NCI-H446 (cell line): Measurements from ENCODE around the gene CXorf65.
A peak's percentile ranks its signal among the peaks of the same experiment; 100 is the strongest.

ENCODE experiments used
- DNase-seq, 2 experiments: peaks; one replicate each; lab custom pipeline; 2025; lab: John Stamatoyannopoulos, UW

The CXorf65 gene

GRCh38 chrX:71107245-71107644 lies 705 bp upstream of the CXorf65 start:
- no peak for DNase-seq

- no peak for DNase-seq
Measured at GRCh38 chrX:71105628-71106027, 912 bp downstream of the CXorf65 start.

GRCh38 chrX:71103110-71103983 lies 3.2 kb downstream of the CXorf65 start:
- no peak for DNase-seq

- DNase-seq: no peak
Measured at GRCh38 chrX:71102292-71102691, 4.2 kb downstream of the CXorf65 start.

GRCh38 chrX:71100581-71101505 lies 5.7 kb downstream of the CXorf65 start:
- DNase-seq: no peak

GRCh38 chrX:71099736-71100135 lies 6.8 kb downstream of the CXorf65 start:
- no peak for DNase-seq

- DNase-seq: no peak
Measured at GRCh38 chrX:71098951-71099506, 7.5 kb downstream of the CXorf65 start.

GRCh38 chrX:71098302-71098701 lies 8.2 kb downstream of the CXorf65 start:
- DNase-seq: peak in 1 of 2 experiments; percentile 2

GRCh38 chrX:71096760-71097032 lies 9.8 kb downstream of the CXorf65 start:
- no peak for DNase-seq

GRCh38 chrX:71095981-71096759 lies 10.4 kb downstream of the CXorf65 start:
- peak in 1 of 2 experiments; percentile 50 for DNase-seq

- peak; percentile 34 to 86 for DNase-seq
Measured at GRCh38 chrX:71095555-71095980, 11.0 kb downstream of the CXorf65 start, which contains the start of gene FOXO4. FOXO4 (plus strand) TSS chrX:71095851; CDS start chrX:71096529, 678 bp downstream.

- no peak for DNase-seq
Measured at GRCh38 chrX:71095033-71095432, 11.5 kb downstream of the CXorf65 start.

GRCh38 chrX:71091263-71091662 lies 15.3 kb downstream of the CXorf65 start:
- no peak for DNase-seq

GRCh38 chrX:71085900-71086299 lies 20.6 kb downstream of the CXorf65 start:
- no peak for DNase-seq

GRCh38 chrX:71082822-71083221 lies 23.7 kb downstream of the CXorf65 start:
- DNase-seq: no peak

GRCh38 chrX:71082124-71082647 lies 24.4 kb downstream of the CXorf65 start:
- DNase-seq: no peak

GRCh38 chrX:71081330-71082123 lies 25.0 kb downstream of the CXorf65 start:
- no peak for DNase-seq

GRCh38 chrX:71070531-71070930 lies 36.0 kb downstream of the CXorf65 start:
- no peak for DNase-seq

- DNase-seq: peak; percentile 83 to 91
Measured at GRCh38 chrX:71068044-71068918, 38.3 kb downstream of the CXorf65 start, which contains the start of gene SNX12. SNX12 (minus strand) TSS chrX:71068334; CDS start chrX:71068306, 28 bp downstream.

- DNase-seq: no peak
Measured at GRCh38 chrX:71067712-71068043, 38.9 kb downstream of the CXorf65 start.
